ENCODE results near the gene KLHDC3. TPM values are rescaled to one million over a fixed set of nuclear protein-coding genes. Genes with fewer than 3 reads are reported as not detected.

KLHDC3 gene
- total and polyA plus RNA-seq, 2 experiments from 2014 or later, result 88.2 to 184 TPM

DNA sequence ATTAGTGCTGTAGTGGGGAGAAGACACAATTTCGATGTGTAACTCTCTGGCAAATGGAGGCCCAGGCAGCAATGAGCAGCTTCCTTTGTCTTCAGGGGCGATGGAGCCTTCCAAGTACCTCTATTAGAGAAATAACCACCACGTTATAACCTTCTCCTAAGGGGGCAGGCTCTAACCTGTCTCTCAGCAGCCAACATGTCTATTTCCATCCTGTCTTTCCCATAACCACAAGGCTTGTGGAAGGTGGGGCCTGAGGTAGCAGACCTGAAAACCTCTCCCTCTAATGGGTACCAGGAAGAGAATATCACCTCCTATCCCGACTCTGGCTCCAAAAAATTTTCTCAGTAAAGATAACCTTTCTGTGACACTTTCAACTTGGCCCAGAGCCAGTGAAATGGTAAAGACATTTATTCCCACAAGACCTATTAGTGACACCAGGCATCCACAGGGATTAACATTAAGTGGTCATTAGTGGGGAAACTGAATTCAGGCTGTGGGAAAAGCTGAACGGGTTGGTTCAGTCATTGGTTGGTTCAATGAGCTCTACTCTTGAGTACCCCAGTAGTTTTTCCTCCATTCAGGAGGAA is 39.0 kb upstream of the KLHDC3 start:
- no peak for TF ChIP-seq EZH2 (IDR thresholded peaks at IDR 0.05; ENCODE audit: low read depth, unreplicated experiment)
- no peak overlapping the region for H3K27ac Mint-ChIP-seq
- no peak for ATAC-seq

DNA sequence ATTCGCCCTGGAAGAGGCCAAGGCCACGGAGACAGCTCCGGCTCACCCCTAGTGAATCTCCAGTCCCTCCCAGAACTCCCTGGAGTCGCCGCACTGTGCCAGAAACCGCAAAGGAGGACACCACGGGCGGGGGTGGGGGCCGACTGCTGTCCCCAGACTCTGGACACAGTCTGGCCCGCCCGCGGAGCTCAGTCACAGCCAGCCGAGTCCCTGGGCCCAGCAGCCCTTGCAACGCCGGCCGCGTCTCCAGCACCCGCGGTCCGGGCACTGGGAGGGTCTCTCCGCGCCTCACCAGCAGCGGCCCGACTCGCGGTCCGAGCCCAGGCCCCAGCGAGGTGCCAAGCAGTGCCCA is 35.6 kb upstream of the KLHDC3 start:
- Histone ChIP-seq H2AFZ (peak overlapping the region; percentile 69; the same call in 1 of the 2 replicates), H3K27me3 (ENCODE audit: insufficient read depth) (no peaks in the 10 kb centered on the region), H3K9me2 (ENCODE audit: insufficient read depth) (no peaks in the 10 kb centered on the region), H3K36me3 (ENCODE audit: insufficient read depth) (no peaks in the 10 kb centered on the region), H3K4me2 (peak overlapping the region; percentile 75), H3F3A (replicated peaks; ENCODE audit: low read depth) (peaks cover 15% of the 10 kb centered on the region; the same call in 1 of the 2 replicates), H3K4me1 (ENCODE audit: insufficient read depth) (peaks cover 12% of the 10 kb centered on the region), H3K4me3 (peak overlapping the region; percentile 99), H4K20me1 (replicated peaks; ENCODE audit: insufficient read depth) (no peaks in the 10 kb centered on the region; the same call in 1 of the 2 replicates), H3K27ac (ENCODE audit: low read depth) (0 out of 2 replicates have a peak overlapping the region, but pooled peaks have one; percentile 55), H3K79me2 (replicated peaks; ENCODE audit: insufficient read depth) (peaks cover 5% of the 10 kb centered on the region; the same call in 1 of the 2 replicates)
- peak overlapping the region; percentile 15; the same call in 1 of the 2 replicates for H3K27ac Mint-ChIP-seq
- no peaks in the 10 kb centered on the region for H3K9me3 Mint-ChIP-seq
- ATAC-seq (peak; percentile 51), DNase-seq (ENCODE audit: low spot score) (peak; percentile 60)
- peak overlapping the region; percentile 83 for H3K4me3 Mint-ChIP-seq
- TF ChIP-seq JUNB (IDR thresholded peaks at IDR 0.05; ENCODE audit: unreplicated experiment) (no peak), EZH2phosphoT487 (IDR thresholded peaks at IDR 0.05; ENCODE audit: unreplicated experiment) (no peak), CREB1 (CRISPR knock-in tag; IDR thresholded peaks at IDR 0.05; ENCODE audit: low read depth) (no peak), NANOG (IDR thresholded peaks at IDR 0.05; ENCODE audit: borderline replicate concordance) (no peak), STAT1 (IDR thresholded peaks at IDR 0.05; ENCODE audit: unreplicated experiment) (no peak)
- TF ChIP-seq, protein P1, sequence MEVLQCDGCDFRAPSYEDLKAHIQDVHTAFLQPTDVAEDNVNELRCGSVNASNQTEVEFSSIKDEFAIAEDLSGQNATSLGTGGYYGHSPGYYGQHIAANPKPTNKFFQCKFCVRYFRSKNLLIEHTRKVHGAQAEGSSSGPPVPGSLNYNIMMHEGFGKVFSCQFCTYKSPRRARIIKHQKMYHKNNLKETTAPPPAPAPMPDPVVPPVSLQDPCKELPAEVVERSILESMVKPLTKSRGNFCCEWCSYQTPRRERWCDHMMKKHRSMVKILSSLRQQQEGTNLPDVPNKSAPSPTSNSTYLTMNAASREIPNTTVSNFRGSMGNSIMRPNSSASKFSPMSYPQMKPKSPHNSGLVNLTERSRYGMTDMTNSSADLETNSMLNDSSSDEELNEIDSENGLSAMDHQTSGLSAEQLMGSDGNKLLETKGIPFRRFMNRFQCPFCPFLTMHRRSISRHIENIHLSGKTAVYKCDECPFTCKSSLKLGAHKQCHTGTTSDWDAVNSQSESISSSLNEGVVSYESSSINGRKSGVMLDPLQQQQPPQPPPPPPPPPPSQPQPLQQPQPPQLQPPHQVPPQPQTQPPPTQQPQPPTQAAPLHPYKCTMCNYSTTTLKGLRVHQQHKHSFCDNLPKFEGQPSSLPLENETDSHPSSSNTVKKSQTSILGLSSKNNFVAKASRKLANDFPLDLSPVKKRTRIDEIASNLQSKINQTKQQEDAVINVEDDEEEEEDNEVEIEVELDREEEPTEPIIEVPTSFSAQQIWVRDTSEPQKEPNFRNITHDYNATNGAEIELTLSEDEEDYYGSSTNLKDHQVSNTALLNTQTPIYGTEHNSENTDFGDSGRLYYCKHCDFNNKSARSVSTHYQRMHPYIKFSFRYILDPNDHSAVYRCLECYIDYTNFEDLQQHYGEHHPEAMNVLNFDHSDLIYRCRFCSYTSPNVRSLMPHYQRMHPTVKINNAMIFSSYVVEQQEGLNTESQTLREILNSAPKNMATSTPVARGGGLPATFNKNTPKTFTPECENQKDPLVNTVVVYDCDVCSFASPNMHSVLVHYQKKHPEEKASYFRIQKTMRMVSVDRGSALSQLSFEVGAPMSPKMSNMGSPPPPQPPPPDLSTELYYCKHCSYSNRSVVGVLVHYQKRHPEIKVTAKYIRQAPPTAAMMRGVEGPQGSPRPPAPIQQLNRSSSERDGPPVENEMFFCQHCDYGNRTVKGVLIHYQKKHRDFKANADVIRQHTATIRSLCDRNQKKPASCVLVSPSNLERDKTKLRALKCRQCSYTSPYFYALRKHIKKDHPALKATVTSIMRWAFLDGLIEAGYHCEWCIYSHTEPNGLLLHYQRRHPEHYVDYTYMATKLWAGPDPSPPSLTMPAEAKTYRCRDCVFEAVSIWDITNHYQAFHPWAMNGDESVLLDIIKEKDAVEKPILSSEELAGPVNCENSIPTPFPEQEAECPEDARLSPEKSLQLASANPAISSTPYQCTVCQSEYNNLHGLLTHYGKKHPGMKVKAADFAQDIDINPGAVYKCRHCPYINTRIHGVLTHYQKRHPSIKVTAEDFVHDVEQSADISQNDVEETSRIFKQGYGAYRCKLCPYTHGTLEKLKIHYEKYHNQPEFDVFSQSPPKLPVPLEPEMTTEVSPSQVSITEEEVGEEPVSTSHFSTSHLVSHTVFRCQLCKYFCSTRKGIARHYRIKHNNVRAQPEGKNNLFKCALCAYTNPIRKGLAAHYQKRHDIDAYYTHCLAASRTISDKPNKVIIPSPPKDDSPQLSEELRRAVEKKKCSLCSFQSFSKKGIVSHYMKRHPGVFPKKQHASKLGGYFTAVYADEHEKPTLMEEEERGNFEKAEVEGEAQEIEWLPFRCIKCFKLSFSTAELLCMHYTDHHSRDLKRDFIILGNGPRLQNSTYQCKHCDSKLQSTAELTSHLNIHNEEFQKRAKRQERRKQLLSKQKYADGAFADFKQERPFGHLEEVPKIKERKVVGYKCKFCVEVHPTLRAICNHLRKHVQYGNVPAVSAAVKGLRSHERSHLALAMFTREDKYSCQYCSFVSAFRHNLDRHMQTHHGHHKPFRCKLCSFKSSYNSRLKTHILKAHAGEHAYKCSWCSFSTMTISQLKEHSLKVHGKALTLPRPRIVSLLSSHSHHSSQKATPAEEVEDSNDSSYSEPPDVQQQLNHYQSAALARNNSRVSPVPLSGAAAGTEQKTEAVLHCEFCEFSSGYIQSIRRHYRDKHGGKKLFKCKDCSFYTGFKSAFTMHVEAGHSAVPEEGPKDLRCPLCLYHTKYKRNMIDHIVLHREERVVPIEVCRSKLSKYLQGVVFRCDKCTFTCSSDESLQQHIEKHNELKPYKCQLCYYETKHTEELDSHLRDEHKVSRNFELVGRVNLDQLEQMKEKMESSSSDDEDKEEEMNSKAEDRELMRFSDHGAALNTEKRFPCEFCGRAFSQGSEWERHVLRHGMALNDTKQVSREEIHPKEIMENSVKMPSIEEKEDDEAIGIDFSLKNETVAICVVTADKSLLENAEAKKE (CRISPR knock-in tag; IDR thresholded peaks at IDR 0.05), result no peak
- TF ChIP-seq, protein P2, sequence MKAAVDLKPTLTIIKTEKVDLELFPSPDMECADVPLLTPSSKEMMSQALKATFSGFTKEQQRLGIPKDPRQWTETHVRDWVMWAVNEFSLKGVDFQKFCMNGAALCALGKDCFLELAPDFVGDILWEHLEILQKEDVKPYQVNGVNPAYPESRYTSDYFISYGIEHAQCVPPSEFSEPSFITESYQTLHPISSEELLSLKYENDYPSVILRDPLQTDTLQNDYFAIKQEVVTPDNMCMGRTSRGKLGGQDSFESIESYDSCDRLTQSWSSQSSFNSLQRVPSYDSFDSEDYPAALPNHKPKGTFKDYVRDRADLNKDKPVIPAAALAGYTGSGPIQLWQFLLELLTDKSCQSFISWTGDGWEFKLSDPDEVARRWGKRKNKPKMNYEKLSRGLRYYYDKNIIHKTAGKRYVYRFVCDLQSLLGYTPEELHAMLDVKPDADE (IDR thresholded peaks at IDR 0.05), result no peak
- peaks cover 8% of the 10 kb centered on the region for H3K27me3 Mint-ChIP-seq (ENCODE audit: insufficient read depth, low read depth, poor library complexity)
- peaks cover 12% of the 10 kb centered on the region for H3K4me1 Mint-ChIP-seq
- 0 out of 3 replicates have a peak, but pooled peaks cover 4% of the 10 kb centered on the region for H3K36me3 Mint-ChIP-seq (ENCODE audit: low read depth)

More for the DNA sequence above, 39.0 kb upstream of the KLHDC3 start:
- Histone ChIP-seq H3K36me3 (ENCODE audit: insufficient read depth) (no peaks in the 10 kb centered on the region), H2AFZ (no peak overlapping the region), H3K4me1 (ENCODE audit: insufficient read depth) (peaks cover 11% of the 10 kb centered on the region), H3K4me3 (no peak overlapping the region), H3K27ac (ENCODE audit: low read depth) (no peak overlapping the region), H3K4me2 (no peak overlapping the region), H3F3A (replicated peaks; ENCODE audit: low read depth) (peaks cover 11% of the 10 kb centered on the region; the same call in 1 of the 2 replicates), H4K20me1 (replicated peaks; ENCODE audit: insufficient read depth) (no peaks in the 10 kb centered on the region; the same call in 1 of the 2 replicates), H3K27me3 (ENCODE audit: insufficient read depth) (no peaks in the 10 kb centered on the region), H3K79me2 (replicated peaks; ENCODE audit: insufficient read depth) (peaks cover 5% of the 10 kb centered on the region; the same call in 1 of the 2 replicates), H3K9me2 (ENCODE audit: insufficient read depth) (no peaks in the 10 kb centered on the region)
- Mint-ChIP-seq H3K9me3 (no peaks in the 10 kb centered on the region), H3K27me3 (ENCODE audit: insufficient read depth, low read depth, poor library complexity) (peaks cover 7% of the 10 kb centered on the region), H3K4me1 (peaks cover 13% of the 10 kb centered on the region), H3K36me3 (ENCODE audit: low read depth) (0 out of 3 replicates have a peak, but pooled peaks cover 4% of the 10 kb centered on the region), H3K4me3 (no peak overlapping the region)
- no peak for DNase-seq (ENCODE audit: low spot score)
